Nephron (organoid): ENCODE measurements around the gene ING5.

Source experiments
- H3K27ac Mint-ChIP-seq, 3 experiments: 2 replicates each; pipeline ENCODE4 v1.8.0; 2020; ENCODE audit warnings: mixed read lengths in 3 of 3, mild to moderate bottlenecking in 2 of 3, moderate library complexity in 1 of 3
- H3K27me3 Mint-ChIP-seq: 2 replicates; pipeline ENCODE4 v1.8.0; 2021; ENCODE audit warnings: low read depth, mild to moderate bottlenecking, moderate library complexity, mixed read lengths
- H3K36me3 Mint-ChIP-seq: 2 replicates; pipeline ENCODE4 v1.8.0; 2020; ENCODE audit warnings: low read depth, mixed read lengths
- H3K4me1 Mint-ChIP-seq: 2 replicates; pipeline ENCODE4 v1.8.0; 2020; ENCODE audit warnings: mixed read lengths
- H3K4me3 Mint-ChIP-seq, 3 experiments: 2 replicates each; pipeline ENCODE4 v1.8.0; 2020; ENCODE audit warnings: mild to moderate bottlenecking in 3 of 3, mixed read lengths in 3 of 3, moderate library complexity in 2 of 3
- H3K9me3 Mint-ChIP-seq: 2 replicates; pipeline ENCODE4 v1.8.0; 2020; ENCODE audit warnings: mixed read lengths
- TF ChIP-seq, protein P1 (sequence below), 3 experiments: fragments of 200-600 bp; sonication (generic); IDR thresholded peaks; one replicate each; pipeline ENCODE4 v1.5.0; 2021; ENCODE audit warnings: antibody characterized with exemption in 3 of 3; ENCODE audit not compliant: unreplicated experiment in 3 of 3

ING5 gene

DNA sequence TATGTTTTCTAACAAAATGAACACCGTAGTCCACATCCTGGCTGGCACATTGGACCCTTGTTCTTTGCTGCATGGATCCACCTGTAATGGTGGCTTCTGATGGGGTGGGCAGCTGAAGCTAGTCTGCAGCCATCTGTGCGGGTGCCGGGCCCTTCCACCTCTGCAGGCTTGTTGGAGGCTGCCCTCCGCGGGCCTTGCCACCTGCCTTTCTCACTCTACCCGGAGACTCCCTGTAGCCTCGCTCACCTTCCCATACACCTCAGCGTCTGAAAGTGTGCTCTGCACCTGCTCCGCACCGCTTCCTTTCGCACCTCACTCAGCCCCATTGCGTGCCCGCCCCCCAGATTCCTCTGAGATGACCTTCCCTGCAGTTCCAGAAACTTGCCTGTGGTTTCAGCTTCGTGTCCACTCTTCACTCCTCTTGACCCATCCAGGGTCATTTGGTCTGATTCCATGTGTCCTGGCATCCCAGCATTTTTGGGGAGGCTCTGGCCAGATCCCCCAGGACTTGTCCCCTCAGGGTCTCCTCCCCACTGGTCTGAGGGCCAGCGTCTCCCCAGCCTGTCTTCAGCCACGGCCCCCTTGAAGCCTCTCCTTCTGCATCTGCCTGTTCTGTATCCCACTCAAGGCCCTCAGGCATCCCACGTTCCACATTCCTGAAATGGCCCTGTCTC lies 46.2 kb upstream of the ING5 start:
- TF ChIP-seq, protein P1, sequence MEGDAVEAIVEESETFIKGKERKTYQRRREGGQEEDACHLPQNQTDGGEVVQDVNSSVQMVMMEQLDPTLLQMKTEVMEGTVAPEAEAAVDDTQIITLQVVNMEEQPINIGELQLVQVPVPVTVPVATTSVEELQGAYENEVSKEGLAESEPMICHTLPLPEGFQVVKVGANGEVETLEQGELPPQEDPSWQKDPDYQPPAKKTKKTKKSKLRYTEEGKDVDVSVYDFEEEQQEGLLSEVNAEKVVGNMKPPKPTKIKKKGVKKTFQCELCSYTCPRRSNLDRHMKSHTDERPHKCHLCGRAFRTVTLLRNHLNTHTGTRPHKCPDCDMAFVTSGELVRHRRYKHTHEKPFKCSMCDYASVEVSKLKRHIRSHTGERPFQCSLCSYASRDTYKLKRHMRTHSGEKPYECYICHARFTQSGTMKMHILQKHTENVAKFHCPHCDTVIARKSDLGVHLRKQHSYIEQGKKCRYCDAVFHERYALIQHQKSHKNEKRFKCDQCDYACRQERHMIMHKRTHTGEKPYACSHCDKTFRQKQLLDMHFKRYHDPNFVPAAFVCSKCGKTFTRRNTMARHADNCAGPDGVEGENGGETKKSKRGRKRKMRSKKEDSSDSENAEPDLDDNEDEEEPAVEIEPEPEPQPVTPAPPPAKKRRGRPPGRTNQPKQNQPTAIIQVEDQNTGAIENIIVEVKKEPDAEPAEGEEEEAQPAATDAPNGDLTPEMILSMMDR (IDR thresholded peaks at IDR 0.05; ENCODE audit: unreplicated experiment in 3 of 3): no peak
- Mint-ChIP-seq H3K4me3 (no peak overlapping the region), H3K27me3 (peaks cover 3% of the 10 kb centered on the region), H3K9me3 (no peaks in the 10 kb centered on the region), H3K4me1 (no peaks in the 10 kb centered on the region), H3K27ac (no peak overlapping the region), H3K36me3 (peaks cover 69% of the 10 kb centered on the region)

DNA sequence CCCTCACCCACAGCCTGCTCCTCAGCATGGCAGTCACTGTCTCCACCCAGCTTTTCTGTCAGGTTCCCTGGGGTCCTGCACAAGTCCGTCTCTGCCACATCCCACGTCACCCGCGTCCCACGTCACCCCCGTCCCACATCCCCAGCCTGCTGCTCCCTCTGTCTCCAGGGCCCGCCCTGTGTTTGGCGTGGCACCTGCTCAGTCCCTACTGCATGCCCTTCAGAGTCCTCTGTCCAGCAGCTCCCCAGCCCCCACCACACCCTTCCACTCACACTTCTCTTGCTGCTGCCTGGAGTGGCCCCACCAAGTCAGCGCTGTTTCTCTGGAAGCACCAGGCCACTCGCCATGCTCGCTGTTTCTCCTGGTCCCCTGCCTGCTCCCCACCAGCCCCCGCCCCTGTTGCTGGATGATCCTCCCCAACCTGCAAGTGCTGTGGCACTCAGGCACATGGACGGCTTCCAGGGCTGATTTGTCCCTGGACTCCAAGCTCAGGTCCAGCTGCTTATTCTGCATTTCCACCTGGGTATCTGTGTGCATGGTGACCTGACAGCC lies 45.6 kb upstream of the ING5 start:
- Mint-ChIP-seq H3K4me1 (no peaks in the 10 kb centered on the region), H3K4me3 (no peak overlapping the region), H3K9me3 (no peaks in the 10 kb centered on the region), H3K27ac (no peak overlapping the region), H3K36me3 (peaks cover 65% of the 10 kb centered on the region), H3K27me3 (peaks cover 6% of the 10 kb centered on the region)
- TF ChIP-seq, protein P1 (IDR thresholded peaks at IDR 0.05; ENCODE audit: unreplicated experiment in 3 of 3): no peak

DNA sequence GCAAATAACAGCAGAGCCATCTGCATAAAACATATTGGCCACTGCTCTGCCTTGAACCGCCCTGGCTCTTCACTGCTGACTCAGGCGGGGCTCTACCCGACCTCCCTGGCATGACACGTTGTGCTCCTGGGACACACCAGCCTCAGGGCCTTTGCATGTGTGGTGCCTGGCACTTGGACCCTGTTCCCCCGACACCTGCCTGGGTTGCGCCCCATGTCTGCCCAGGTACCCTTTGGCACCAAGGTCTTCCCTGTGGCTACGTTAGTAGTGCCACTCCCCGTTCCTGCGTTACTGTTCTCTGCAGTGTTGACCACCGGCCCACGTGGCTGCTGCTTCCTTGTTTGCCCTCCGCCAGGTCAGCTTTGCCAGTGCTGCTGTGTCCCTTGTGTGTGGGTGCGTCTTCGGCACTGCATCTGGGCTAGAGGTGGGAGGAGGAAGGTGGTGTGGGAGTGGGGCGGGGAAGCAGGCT lies 44.0 kb upstream of the ING5 start:
- TF ChIP-seq, protein P1 (IDR thresholded peaks at IDR 0.05; ENCODE audit: unreplicated experiment in 3 of 3): no peak
- H3K4me3 Mint-ChIP-seq: no peak overlapping the region
- H3K36me3 Mint-ChIP-seq: peaks cover 60% of the 10 kb centered on the region
- peaks cover 6% of the 10 kb centered on the region for H3K27me3 Mint-ChIP-seq
- no peak overlapping the region for H3K27ac Mint-ChIP-seq
- no peaks in the 10 kb centered on the region for H3K9me3 Mint-ChIP-seq
- H3K4me1 Mint-ChIP-seq: no peaks in the 10 kb centered on the region

DNA sequence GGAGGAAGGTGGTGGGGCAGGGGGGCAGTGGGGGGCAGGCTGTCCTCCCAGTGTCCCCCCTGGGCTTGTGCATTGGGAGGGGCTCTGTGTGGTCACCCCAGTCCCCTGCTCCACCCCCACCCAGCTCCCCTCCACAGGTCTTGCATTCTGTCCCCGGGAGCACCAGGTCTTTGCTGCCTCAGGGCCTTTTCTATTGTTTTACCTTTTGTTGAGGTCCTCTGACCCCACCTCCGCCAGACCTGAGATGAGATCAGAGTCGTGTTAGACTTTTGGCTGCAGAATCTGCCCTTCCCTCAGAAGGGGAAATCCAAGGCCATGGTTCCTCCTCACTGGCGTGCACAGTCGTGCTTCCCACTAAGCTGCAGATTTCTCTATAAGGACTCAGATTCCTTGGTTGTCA lies 43.5 kb upstream of the ING5 start:
- Mint-ChIP-seq H3K36me3 (peaks cover 56% of the 10 kb centered on the region), H3K27ac (no peak overlapping the region), H3K27me3 (peaks cover 6% of the 10 kb centered on the region)

DNA sequence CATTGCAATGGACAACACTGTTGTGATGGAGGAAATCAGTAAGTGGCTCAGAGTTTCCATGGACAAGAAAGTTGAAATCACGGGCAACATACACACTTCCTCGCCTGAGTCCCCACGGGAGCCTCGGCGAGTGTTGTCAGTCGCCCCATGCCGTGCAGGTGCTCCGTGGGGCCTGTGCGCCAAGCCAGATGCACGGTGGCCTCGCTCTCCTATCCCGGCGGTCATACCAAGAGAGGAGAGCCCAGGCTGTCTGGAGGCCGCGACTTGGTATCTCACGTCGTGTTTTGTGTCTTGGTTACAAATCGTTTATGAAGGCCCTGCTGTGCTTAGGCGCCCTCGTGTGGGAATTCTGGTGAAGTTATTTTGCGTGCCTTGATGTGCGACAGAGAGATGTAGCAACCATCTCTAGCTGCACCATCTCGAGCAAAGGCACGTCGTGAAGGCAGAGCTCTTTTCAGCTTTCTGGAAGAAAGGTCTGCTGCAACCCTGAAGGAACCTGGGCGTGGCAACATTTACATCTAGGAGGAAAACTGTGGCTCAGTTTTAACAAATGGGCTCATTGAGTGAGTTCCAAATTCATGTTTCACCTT lies 42.6 kb upstream of the ING5 start:
- H3K4me3 Mint-ChIP-seq: no peak overlapping the region
- TF ChIP-seq, protein P1 (IDR thresholded peaks at IDR 0.05; ENCODE audit: unreplicated experiment in 3 of 3): peak; percentile 61 to 66 (median 65)
- H3K36me3 Mint-ChIP-seq: peaks cover 55% of the 10 kb centered on the region
- H3K9me3 Mint-ChIP-seq: no peaks in the 10 kb centered on the region
- peaks cover 6% of the 10 kb centered on the region for H3K27me3 Mint-ChIP-seq
- H3K4me1 Mint-ChIP-seq: no peaks in the 10 kb centered on the region
- H3K27ac Mint-ChIP-seq: no peak overlapping the region

More for the DNA sequence above, 43.5 kb upstream of the ING5 start:
- Mint-ChIP-seq H3K9me3 (no peaks in the 10 kb centered on the region), H3K4me1 (no peaks in the 10 kb centered on the region), H3K4me3 (no peak overlapping the region)
- TF ChIP-seq, protein P1 (IDR thresholded peaks at IDR 0.05; ENCODE audit: unreplicated experiment in 3 of 3): no peak
